Neural cell (in vitro differentiated cells): ENCODE measurements around the gene HIP1. TPM values are rescaled to one million over a fixed set of nuclear protein-coding genes. Genes with fewer than 3 reads are reported as not detected.
"Not testable (repeated sequence)": the region's sequence is repeated elsewhere in the genome, so short reads cannot be mapped to it uniquely, and the experiment has no call there.

ENCODE experiments used
- H2AFZ ChIP-seq: fragments of 200-600, 300-800 bp; sonication (generic), shearing (Covaris generic); 2 replicates; pipeline ENCODE4 v1.6.0; 2014; ENCODE audit warnings: low read depth, mild to moderate bottlenecking, antibody characterized with exemption, low read length, moderate library complexity
- H3F3A ChIP-seq: fragments of 200-600 bp; shearing (Covaris generic); 2 replicates; pipeline ENCODE4 v1.6.1; 2016; ENCODE audit warnings: mild to moderate bottlenecking, moderate library complexity, mixed read lengths, antibody characterized with exemption, low read length; ENCODE audit not compliant: insufficient read depth, poor library complexity, severe bottlenecking
- H3K27ac ChIP-seq: fragments of 200-600, 300-800 bp; sonication (generic), shearing (Covaris generic); 2 replicates; pipeline ENCODE4 v1.5.1; 2014; ENCODE audit warnings: mild to moderate bottlenecking, low read length, moderate library complexity
- H3K27me3 ChIP-seq: fragments of 300-800, 200-600 bp; sonication (generic), shearing (Covaris generic); 2 replicates; pipeline ENCODE4 v1.6.0; 2014; ENCODE audit warnings: mild to moderate bottlenecking, low read depth, low read length, moderate library complexity; ENCODE audit not compliant: insufficient read depth
- H3K36me3 ChIP-seq: fragments of 300-800, 200-600 bp; sonication (generic), shearing (Covaris generic); 2 replicates; pipeline ENCODE4 v1.5.1; 2014; ENCODE audit warnings: mild to moderate bottlenecking, antibody characterized with exemption, low read length, moderate library complexity; ENCODE audit not compliant: insufficient read depth
- H3K4me2 ChIP-seq: fragments of 300-800, 200-600 bp; sonication (generic), shearing (Covaris generic); 2 replicates; pipeline ENCODE4 v1.6.0; 2014; ENCODE audit warnings: mild to moderate bottlenecking, low read length
- H3K4me3 ChIP-seq: fragments of 300-800, 200-600 bp; sonication (generic), shearing (Covaris generic); 2 replicates; pipeline ENCODE4 v1.5.1; 2014; ENCODE audit warnings: mild to moderate bottlenecking, low read length, moderate library complexity
- H3K79me2 ChIP-seq: fragments of 200-600 bp; shearing (Covaris generic); replicated peaks from 2 replicates; pipeline ENCODE4 v1.6.0; 2014; ENCODE audit warnings: mild to moderate bottlenecking, low read length, moderate library complexity; ENCODE audit not compliant: insufficient read depth
- H3K9ac ChIP-seq: fragments of 300-800, 200-600 bp; sonication (generic), shearing (Covaris generic); 2 replicates; pipeline ENCODE4 v1.6.1; 2016; ENCODE audit warnings: mild to moderate bottlenecking, low read length, mixed read lengths
- H3K9me2 ChIP-seq: fragments of 200-600 bp; shearing (Covaris generic); 2 replicates; pipeline ENCODE4 v1.6.1; 2016; ENCODE audit warnings: mild to moderate bottlenecking, low read length, mixed read lengths; ENCODE audit not compliant: insufficient read depth
- H3K9me3 ChIP-seq: fragments of 200-600, 300-800 bp; sonication (generic), shearing (Covaris generic); 2 replicates; pipeline ENCODE4 v1.6.1; 2016; ENCODE audit warnings: mild to moderate bottlenecking, mixed run types, low read length, moderate library complexity, mixed read lengths
- H4K20me1 ChIP-seq: fragments of 200-600 bp; shearing (Covaris generic); 2 replicates; pipeline ENCODE4 v1.6.1; 2016; ENCODE audit warnings: mild to moderate bottlenecking, mixed run types; ENCODE audit not compliant: insufficient read depth
- EZH2 ChIP-seq: fragments of 200-600, 300-800 bp; shearing (Covaris generic), sonication (generic); IDR thresholded peaks from 2 replicates; pipeline ENCODE4 v1.6.1; 2014; ENCODE audit warnings: antibody characterized with exemption, low read length, borderline replicate concordance, mild to moderate bottlenecking; ENCODE audit not compliant: insufficient read depth, poor library complexity, severe bottlenecking
- MXI1 ChIP-seq: fragments of 450-650 bp; conservative IDR thresholded peaks from 2 replicates; pipeline ENCODE4 v1.6.1; 2014; ENCODE audit warnings: antibody characterized with exemption, mild to moderate bottlenecking; ENCODE audit not compliant: poor library complexity, severe bottlenecking
- POLR2AphosphoS5 ChIP-seq: IDR thresholded peaks from 2 replicates; pipeline ENCODE4 v1.6.1; 2012
- RAD21 ChIP-seq: fragments of 450-650 bp; conservative IDR thresholded peaks from 2 replicates; pipeline ENCODE4 v1.6.1; 2014; ENCODE audit warnings: antibody characterized with exemption, mild to moderate bottlenecking, moderate library complexity
- REST ChIP-seq: IDR thresholded peaks from 2 replicates; pipeline ENCODE4 v1.6.1; 2012; ENCODE audit warnings: borderline replicate concordance
- SMC3 ChIP-seq: fragments of 450-650 bp; conservative IDR thresholded peaks from 2 replicates; pipeline ENCODE4 v1.6.1; 2014; ENCODE audit warnings: antibody characterized with exemption, mild to moderate bottlenecking, moderate library complexity; ENCODE audit not compliant: poor library complexity
- polyA minus RNA-seq: library from RNA; depleted of rRNA, polyadenylated mRNA; stranded (reverse); fragments of >200 nt; gene quantifications from 2 replicates; pipeline ENCODE4 v1.2.3, GENCODE V29; 2014
- polyA plus RNA-seq: library from polyadenylated mRNA; depleted of rRNA; stranded (reverse); fragments of >200 nt; gene quantifications from 2 replicates; pipeline ENCODE4 v1.2.3, GENCODE V29; 2014

Gene HIP1
- polyA plus RNA-seq (12.9 and 13.3 TPM in 2 replicates), polyA minus RNA-seq (27.5 and 37.3 TPM in 2 replicates)

- no peak within 1 kb of the TSS for H3K27ac ChIP-seq
- peak; percentile 36 for TF ChIP-seq SMC3
- TF ChIP-seq POLR2AphosphoS5: peak; percentile 15
- TF ChIP-seq MXI1: peak; percentile 32
- TF ChIP-seq EZH2: no peak
- no peak for TF ChIP-seq REST
- peak; percentile 29 for TF ChIP-seq RAD21
- no peaks in the 10 kb centered on the region for H3K36me3 ChIP-seq
- H3F3A ChIP-seq: no peaks in the 10 kb centered on the region
- H3K27me3 ChIP-seq: no peaks in the 10 kb centered on the region
- H3K9me2 ChIP-seq: no peaks in the 10 kb centered on the region
- H3K4me2 ChIP-seq: peak within 1 kb of the TSS; percentile 80
- H3K9ac ChIP-seq: peak within 1 kb of the TSS; percentile 74
- no peaks in the 10 kb centered on the region for H3K79me2 ChIP-seq
- H2AFZ ChIP-seq: peak within 1 kb of the TSS; percentile 87
- H3K4me3 ChIP-seq: peak within 1 kb of the TSS; percentile 89
- H3K9me3 ChIP-seq: no peaks in the 10 kb centered on the region
- no peaks in the 10 kb centered on the region for H4K20me1 ChIP-seq
Observed at GRCh38 chr7:75738604-75738974, at the start of gene HIP1. Gene HIP1, minus strand, starts transcription at chr7:75738941. Its CDS starts 21 bp downstream, at chr7:75738920.

GRCh38 chr7:75788154-75788847, 49.6 kb upstream of the HIP1 start:
- not testable (repeated sequence) for H3K4me3 ChIP-seq, H3K79me2 ChIP-seq, H3F3A ChIP-seq, H3K4me2 ChIP-seq, H3K9me2 ChIP-seq, H2AFZ ChIP-seq, H3K9ac ChIP-seq, H3K27ac ChIP-seq, H3K27me3 ChIP-seq, H3K36me3 ChIP-seq, H4K20me1 ChIP-seq, H3K9me3 ChIP-seq

GRCh38 chr7:75783058-75783457, 44.3 kb upstream of the HIP1 start:
- not testable (repeated sequence) for H3K4me3 ChIP-seq, H3K9me2 ChIP-seq, H2AFZ ChIP-seq, H3K9me3 ChIP-seq, H4K20me1 ChIP-seq, H3K27me3 ChIP-seq, H3F3A ChIP-seq, H3K79me2 ChIP-seq, H3K4me2 ChIP-seq, H3K9ac ChIP-seq, H3K36me3 ChIP-seq, H3K27ac ChIP-seq

- H3K27me3 ChIP-seq, H3F3A ChIP-seq, H3K36me3 ChIP-seq, H2AFZ ChIP-seq, H3K9me2 ChIP-seq, H3K4me2 ChIP-seq, H4K20me1 ChIP-seq, H3K27ac ChIP-seq, H3K9ac ChIP-seq, H3K4me3 ChIP-seq, H3K79me2 ChIP-seq, H3K9me3 ChIP-seq: not testable (repeated sequence)
Observed at GRCh38 chr7:75780647-75781273, 42.0 kb upstream of the HIP1 start.

- H4K20me1 ChIP-seq, H3K4me2 ChIP-seq, H3K27me3 ChIP-seq, H3K79me2 ChIP-seq, H3K9me2 ChIP-seq, H3K9ac ChIP-seq, H3K9me3 ChIP-seq, H3K27ac ChIP-seq, H3K4me3 ChIP-seq, H2AFZ ChIP-seq, H3K36me3 ChIP-seq, H3F3A ChIP-seq: not testable (repeated sequence)
Observed at GRCh38 chr7:75779516-75779915, 40.8 kb upstream of the HIP1 start.

- not testable (repeated sequence) for H3K27ac ChIP-seq, H3K9ac ChIP-seq, H3K36me3 ChIP-seq, H3F3A ChIP-seq, H4K20me1 ChIP-seq, H2AFZ ChIP-seq, H3K4me2 ChIP-seq, H3K9me3 ChIP-seq, H3K79me2 ChIP-seq, H3K9me2 ChIP-seq, H3K4me3 ChIP-seq, H3K27me3 ChIP-seq
Observed at GRCh38 chr7:75779035-75779434, 40.3 kb upstream of the HIP1 start.
